GDM1 (cell line): ENCODE data around the gene ATG4B.

Experiments
- DNase-seq: peaks from one replicate; lab custom pipeline; 2025; lab: John Stamatoyannopoulos, UW

Gene ATG4B

GRCh38 chr2:241613017-241613780 is 24.3 kb upstream of the ATG4B start:
- no peak for DNase-seq

DNA sequence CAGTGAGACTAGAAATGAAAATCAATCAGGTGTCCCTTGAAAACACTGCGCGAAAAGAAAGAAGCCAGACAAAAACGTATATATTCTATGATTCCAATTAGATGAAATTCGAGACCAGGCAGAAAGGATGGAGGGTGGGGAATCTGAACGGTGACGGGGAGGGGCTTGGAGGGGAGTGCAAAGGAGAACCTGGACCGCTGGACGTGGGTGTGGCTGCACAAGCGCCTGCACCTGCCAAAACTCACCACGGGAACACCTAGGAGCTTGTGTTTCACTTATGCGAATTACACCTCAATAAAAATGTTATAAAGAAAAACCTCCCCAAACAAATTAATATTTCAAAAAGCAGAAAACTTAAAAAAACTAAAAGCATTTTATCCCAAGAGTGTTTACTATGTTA is 22.5 kb upstream of the ATG4B start:
- no peak for DNase-seq

GRCh38 chr2:241615522-241616052 is 21.9 kb upstream of the ATG4B start:
- DNase-seq: no peak

DNA sequence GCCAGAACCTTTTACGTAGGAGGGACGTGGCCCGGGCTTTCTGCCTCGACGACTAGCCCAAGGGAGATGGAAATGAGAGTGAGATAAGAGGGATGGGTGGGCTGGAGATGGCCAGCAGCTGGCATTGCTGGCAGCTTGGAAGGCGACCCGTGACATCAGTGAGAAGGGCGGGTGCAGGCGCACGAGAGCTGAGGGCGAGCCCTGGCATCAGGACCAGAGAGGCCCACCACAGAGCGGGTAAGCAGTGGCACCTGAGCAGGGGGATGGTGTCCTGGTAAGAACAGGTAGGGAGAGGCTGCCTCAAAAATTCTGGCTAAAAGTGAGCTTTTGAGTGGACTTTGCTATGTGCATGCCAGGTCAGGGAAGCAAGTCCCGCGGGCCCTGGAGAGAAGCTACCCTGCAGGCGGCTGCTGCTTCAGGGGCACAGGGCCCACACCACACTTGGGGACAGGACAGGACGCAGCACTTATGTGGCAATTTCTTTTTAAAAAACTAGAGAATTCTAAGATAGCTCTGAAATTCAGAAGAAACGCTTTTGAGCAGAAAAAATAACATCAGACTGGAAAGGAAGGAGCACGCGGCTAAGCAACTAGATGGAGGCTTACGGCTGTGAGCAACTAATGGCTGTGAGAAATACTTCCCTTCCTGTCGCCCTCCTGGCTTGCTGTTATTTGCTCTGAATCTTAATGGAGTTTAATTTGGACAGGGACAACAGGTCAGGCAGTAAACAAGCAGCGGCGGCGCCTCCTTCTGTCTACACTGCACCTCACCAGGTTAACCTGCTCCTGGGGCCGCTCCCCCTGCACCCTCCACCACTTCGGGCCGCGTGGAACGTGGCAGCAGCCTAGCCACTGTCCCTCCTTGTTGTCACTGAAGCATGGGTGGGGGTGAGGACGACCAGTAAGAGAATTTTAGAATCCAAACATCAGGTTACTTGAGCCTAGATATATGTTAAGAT is 21.0 kb upstream of the ATG4B start:
- DNase-seq: no peak

DNA sequence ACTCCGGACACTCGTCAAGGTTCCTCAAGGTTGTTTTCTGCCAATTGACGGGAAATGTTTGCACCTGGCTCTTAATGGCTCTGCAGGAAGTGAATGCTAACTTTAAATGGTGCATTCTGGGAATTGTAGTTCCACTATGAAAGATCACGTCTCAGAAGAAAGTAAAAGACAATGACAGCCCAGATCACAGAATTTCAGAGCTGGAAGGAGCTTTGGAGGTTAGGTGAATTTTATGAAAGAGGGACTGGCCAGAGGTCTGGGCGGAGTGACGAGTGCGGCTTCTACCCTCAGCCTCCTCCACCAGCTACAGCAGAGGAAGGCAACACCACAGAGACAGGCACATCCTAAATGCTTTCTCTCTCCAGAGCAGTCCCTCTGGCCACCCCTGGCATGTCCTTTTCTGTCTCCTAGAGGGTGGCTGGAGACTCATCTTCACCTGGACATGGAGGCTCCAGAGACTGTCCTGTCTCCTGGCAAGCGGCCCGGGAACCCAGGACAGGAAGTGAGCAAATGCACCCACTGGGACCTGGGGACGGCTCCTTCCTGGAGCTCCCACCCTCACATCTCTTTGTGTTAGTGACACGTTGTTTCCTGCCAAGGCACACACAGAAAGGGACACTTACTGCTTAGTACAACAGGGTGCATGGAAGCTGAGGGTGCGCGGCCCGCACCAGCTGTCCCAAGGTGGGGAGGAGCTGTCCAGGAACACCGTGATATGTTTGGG is 19.9 kb upstream of the ATG4B start:
- no peak for DNase-seq

- no peak for DNase-seq
Measured at GRCh38 chr2:241618296-241618805, 19.1 kb upstream of the ATG4B start.

GRCh38 chr2:241618829-241619228 is 18.7 kb upstream of the ATG4B start:
- no peak for DNase-seq

DNA sequence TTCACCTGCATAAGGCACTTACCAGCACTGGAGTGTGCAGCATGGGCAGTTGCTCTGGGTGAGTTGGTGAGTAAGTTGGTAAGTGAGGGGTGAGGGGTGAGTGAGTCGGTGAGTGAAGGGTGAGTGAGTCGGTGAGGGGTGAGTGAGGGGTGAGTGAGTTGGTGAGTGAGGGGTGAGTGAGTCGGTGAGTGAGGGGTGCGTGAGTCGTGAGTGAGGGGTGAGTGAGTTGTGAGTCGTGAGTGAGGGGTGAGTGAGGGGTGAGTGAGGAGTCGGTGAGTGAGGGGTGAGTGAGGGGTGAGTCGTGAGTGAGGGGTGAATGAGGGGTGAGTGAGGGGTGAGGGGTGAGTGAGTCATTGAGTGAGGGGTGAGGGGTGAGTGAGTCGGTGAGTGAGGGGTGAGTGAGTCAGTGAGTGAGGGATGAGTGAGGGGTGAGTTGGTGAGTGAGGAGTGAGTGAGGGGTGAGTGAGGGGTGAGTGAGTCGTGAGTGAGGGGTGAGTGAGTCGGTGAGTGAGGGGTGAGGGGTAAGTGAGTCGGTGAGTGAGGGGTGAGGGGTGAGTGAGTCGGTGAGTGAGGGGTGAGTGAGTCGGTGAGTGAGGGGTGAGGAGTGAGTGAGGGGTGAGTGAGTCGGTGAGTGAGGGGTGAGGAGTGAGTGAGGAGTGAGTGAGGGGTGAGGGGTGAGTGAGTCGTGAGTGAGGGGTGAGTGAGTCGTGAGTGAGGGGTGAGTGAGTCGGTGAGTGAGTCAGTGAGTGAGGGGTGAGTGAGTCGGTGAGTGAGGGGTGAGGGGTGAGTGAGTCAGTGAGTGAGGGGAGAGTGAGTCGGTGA is 17.7 kb upstream of the ATG4B start:
- DNase-seq: no peak

GRCh38 chr2:241620419-241620769 is 17.1 kb upstream of the ATG4B start:
- DNase-seq: no peak

GRCh38 chr2:241627675-241628074 is 9.8 kb upstream of the ATG4B start:
- DNase-seq: no peak

DNA sequence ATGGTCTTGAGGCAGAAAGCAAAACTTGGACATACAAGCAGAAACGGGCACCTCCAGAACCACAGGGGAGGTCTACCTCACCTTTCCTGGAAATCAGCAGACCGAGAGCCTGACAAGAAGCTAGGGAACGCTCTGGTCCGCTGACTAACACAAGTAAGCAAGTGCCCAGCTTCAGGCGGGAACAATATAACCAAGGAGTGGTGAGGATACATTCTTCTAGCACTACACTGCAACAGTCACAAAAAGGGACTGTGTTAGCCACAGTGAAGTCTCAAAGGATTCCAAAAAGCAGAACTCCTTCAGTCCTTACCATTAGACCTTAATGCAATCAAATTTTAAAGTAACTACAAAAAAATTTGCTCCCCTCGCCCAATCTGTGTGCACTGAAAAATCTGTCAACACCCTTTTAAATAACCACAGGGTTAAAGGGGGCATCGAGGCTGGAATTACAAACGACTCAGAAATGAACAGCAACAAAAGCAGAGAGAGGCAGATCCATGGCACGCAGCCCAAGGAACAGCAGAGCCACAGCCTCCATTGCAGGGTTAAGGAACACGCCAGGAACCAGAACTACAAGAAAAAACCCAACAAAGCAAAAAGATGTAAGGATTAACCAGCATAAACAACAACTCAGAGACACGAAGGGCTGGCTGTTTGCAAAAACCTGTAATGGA is 7.6 kb upstream of the ATG4B start:
- DNase-seq: no peak

DNA sequence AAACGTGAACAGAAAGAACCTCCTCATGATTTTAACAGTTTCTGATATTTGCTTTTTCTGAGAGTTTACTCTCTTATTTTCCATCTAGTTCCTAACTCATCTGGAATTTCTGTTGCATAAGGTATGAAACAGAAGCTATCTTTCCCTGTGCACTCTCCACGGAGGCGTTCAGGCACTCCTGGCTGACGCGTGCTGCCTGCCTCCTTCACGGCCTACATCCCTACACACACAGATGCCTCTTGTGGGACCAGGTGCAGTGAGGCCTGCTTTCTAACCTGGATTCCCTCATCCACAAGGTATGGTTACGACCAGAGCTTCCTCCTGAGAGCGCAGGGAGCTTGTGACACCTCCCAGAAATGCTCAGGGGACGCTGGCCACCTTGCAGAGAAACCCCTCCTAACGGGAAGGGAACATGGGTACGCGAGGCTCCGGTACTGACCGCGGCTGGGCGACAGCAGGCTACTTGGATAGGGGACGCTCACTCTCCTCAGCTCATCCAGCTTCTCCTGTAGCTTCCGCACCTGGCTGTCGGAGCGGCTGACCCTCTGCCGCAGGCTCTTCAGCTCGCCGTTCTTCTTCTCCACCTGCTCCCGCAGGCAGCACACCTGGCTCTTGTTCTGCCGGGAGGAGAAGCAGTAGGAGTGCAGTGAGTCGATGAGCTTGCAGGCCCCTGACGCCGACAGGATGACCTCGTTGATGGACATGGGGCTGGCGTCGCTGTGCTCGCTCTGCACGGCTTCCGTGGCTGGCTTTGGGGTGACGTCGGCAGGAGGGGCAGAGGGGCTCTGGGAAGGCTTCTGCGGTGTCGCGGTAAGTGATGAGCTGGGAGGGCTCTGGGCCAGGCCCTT is 4.8 kb upstream of the ATG4B start:
- DNase-seq: no peak

DNA sequence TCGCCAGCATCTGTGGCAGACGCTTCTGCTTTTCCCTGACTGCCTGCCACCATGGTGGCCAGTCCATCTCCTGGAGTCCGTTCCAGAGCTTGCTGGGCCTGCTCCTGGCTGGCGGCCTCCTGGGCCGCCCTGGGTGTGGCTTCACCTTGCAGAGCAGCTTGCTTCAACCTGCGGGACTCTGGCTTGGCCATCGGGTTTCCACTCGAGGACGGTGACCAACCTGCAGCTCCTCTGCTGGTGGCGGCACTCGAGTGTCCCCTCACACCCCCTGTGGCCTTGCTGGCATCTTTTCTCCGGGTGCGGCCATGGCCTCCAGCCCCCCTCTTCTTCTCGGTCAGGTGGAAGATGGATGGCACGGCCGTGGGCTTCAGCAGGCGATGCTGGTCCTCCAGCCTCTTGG is 3.9 kb upstream of the ATG4B start:
- no peak for DNase-seq

DNA sequence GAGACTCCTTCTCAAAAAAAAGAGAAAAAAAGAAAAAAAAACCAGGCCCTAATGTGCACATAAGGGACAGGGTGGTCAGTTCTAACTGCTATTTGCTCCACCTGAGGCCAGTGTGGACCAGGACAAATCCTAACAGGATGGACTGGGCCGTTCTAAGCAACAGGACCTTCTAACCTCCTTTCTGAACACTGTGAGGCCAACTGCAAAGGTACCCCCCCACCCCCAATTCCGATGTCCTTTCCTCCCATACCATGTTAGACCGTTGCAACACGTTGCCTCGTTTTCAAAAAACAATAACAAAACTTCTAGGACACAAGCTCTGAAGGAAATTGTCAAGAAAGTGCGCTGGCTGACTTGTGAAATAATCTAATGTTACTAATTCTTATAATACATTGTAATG is 1.7 kb upstream of the ATG4B start:
- DNase-seq: no peak

DNA sequence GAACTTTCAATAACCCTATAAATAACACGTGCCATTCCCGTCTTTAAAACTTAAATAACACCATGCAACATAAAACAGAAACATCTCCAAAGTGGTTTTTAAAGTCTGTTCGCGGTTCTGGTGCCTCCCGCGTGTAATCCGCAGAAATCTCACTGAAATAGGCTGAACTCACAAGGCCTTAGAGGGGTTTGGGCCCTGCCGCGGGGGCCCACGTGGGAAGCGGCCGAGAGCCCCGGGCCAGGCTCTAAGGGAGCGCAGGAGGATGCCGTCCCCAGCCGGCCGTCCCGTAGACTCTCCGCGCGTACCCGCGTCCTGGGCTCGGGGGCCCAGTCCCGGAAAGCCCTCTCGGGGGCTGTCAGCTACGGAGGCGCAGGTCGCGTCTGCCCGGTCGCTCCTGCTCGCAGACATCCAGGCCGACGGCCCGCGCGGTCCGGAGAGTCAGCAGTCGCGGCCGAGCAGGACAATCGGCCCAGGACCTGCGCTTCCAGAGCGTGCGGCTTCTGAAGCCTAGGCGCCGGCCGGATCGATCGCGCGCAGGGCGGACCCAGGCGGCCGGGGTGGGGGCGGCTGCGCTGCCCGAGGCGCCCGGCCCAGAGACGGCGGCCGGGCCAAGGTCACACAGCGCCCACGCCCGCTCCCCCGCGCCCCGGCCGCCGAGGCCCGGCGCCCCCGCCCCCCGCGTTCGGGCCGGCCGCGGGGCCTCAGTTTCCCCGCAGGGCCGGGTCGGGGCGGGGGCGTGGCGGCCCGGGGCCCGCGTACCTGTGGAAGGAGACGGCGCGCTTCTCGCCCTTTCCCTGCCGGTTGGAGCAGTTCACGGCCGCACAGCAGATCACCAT is 1.1 kb upstream of the ATG4B start:
- no peak for DNase-seq

DNA sequence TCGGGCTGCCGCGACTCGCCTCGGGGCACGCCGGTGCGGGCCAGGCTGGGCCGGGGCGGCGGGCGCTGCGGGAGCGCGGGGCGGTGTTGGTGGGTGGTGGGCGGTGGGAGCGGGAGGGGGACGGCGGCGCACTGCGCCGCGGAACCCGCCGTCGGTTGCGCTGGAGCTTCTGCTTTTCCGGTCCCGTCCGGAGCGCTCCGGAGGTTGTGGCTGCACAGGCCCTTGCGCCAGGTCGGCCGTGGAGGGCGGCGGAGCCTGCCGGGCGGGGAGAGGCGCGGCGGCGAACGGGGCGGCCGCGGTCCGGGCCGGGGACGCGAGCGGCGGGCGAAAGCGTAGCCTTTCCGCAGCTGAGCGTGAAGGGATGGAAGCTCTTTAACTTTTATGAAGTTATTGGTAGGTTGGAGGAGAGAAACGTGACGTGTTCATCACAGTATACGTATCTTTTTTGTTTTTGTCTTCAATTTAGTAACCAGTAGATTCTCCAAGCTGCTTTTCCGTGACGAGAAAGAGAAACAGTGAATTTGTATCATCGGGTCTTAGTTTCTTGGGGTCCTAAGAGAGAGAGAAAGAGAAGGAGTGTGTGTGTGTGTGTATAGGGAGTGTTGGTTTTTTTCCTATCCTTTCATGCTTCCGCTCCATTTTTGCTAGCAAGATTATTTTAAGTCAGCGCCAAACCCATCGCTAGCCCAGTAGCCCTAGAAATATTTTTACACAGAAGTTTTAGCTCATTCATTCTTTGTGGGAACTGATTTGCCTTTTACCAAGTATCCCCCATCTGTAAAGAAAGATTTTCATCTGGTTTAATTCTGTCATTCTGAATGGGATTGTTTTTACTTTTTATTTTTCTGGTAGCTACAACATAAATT is 535 bp downstream of the ATG4B start:
- DNase-seq: no peak

- DNase-seq: no peak
Measured at GRCh38 chr2:241638940-241639339, 1.4 kb downstream of the ATG4B start.

GRCh38 chr2:241639385-241639784 is 1.9 kb downstream of the ATG4B start:
- no peak for DNase-seq
